Loucy (cell line): ENCODE measurements around the gene RPS19BP1.

ENCODE experiments used
- H2AFZ ChIP-seq: fragments of 200-600 bp; sonication (generic); 2 replicates; pipeline ENCODE4 v1.6.0; 2016; ENCODE audit warnings: antibody characterized with exemption, mild to moderate bottlenecking, low read length, moderate library complexity
- H3F3A ChIP-seq: fragments of 200-600 bp; 2 replicates; pipeline ENCODE4 v1.6.0; 2016; ENCODE audit warnings: antibody characterized with exemption, low read depth, mild to moderate bottlenecking
- H3K27me3 ChIP-seq: fragments of 200-600 bp; sonication (generic); 2 replicates; pipeline ENCODE4 v1.6.1; 2014; ENCODE audit warnings: low read length, mild to moderate bottlenecking; ENCODE audit not compliant: insufficient read depth, poor library complexity, severe bottlenecking
- H3K36me3 ChIP-seq: fragments of 200-600 bp; sonication (generic); 2 replicates; pipeline ENCODE4 v1.6.1; 2016; ENCODE audit warnings: low read length; ENCODE audit not compliant: insufficient read depth
- H3K4me1 ChIP-seq: fragments of 200-600 bp; sonication (generic); 2 replicates; pipeline ENCODE4 v1.5.1; 2014; ENCODE audit warnings: low read length, mild to moderate bottlenecking; ENCODE audit not compliant: insufficient read depth, poor library complexity, severe bottlenecking
- H3K4me2 ChIP-seq: fragments of 200-600 bp; sonication (generic); 2 replicates; pipeline ENCODE4 v1.6.0; 2014; ENCODE audit warnings: antibody characterized with exemption, low read length, low read depth, mild to moderate bottlenecking; ENCODE audit not compliant: poor library complexity, severe bottlenecking
- H3K4me3 ChIP-seq: fragments of 200-600 bp; sonication (generic); 2 replicates; pipeline ENCODE4 v1.5.1; 2014; ENCODE audit warnings: low read length, mild to moderate bottlenecking, mixed read lengths; ENCODE audit not compliant: poor library complexity, severe bottlenecking
- H3K79me2 ChIP-seq: fragments of 200-600 bp; sonication (generic); 2 replicates; pipeline ENCODE4 v1.6.1; 2014; ENCODE audit warnings: low read length; ENCODE audit not compliant: insufficient read depth
- H3K9ac ChIP-seq: fragments of 200-600 bp; sonication (generic); 2 replicates; pipeline ENCODE4 v1.6.0; 2014; ENCODE audit warnings: mild to moderate bottlenecking, low read depth, low read length, moderate library complexity; ENCODE audit not compliant: poor library complexity, severe bottlenecking
- H3K9me2 ChIP-seq: fragments of 200-600 bp; sonication (generic); replicated peaks from 2 replicates; pipeline ENCODE4 v1.6.1; 2016; ENCODE audit warnings: low read depth, low read length, mixed read lengths
- H3K9me3 ChIP-seq: fragments of 200-600 bp; sonication (generic); 2 replicates; pipeline ENCODE4 v1.6.1; 2014; ENCODE audit warnings: mild to moderate bottlenecking, antibody characterized with exemption, low read length, low read depth; ENCODE audit not compliant: insufficient read depth
- H4K20me1 ChIP-seq: fragments of 200-600 bp; sonication (generic); 2 replicates; pipeline ENCODE4 v1.6.0; 2014; ENCODE audit warnings: antibody characterized with exemption, low read length, mild to moderate bottlenecking; ENCODE audit not compliant: insufficient read depth, poor library complexity, severe bottlenecking
- CTCF ChIP-seq: fragments of 200-600 bp; sonication (generic); conservative IDR thresholded peaks from 2 replicates; pipeline ENCODE4 v1.5.1; 2014; ENCODE audit warnings: mild to moderate bottlenecking, antibody characterized with exemption, low read length
- EZH2phosphoT487 ChIP-seq: fragments of 200-600 bp; IDR thresholded peaks from 2 replicates; pipeline ENCODE4 v1.6.1; 2018; ENCODE audit warnings: antibody characterized with exemption, mild to moderate bottlenecking, moderate library complexity, borderline replicate concordance

RPS19BP1 gene

GRCh38 chr22:39497429-39497828, 35.1 kb downstream of the RPS19BP1 start:
- H3K4me3 ChIP-seq = no peak overlapping the region
- H3K27me3 ChIP-seq = no peaks in the 10 kb centered on the region
- H3K79me2 ChIP-seq = peaks cover 1% of the 10 kb centered on the region
- H2AFZ ChIP-seq = no peak overlapping the region
- no peaks in the 10 kb centered on the region for H3K9me2 ChIP-seq
- H4K20me1 ChIP-seq = peaks cover under 1% of the 10 kb centered on the region
- no peaks in the 10 kb centered on the region for H3K36me3 ChIP-seq
- H3K9me3 ChIP-seq = no peaks in the 10 kb centered on the region
- H3K4me1 ChIP-seq = no peaks in the 10 kb centered on the region
- TF ChIP-seq EZH2phosphoT487 (no peak), CTCF (no peak)
- H3F3A ChIP-seq = no peaks in the 10 kb centered on the region; the same call in 1 of the 2 replicates
- H3K4me2 ChIP-seq = no peak overlapping the region
- H3K9ac ChIP-seq = no peak overlapping the region

- no peaks in the 10 kb centered on the region for H3K27me3 ChIP-seq
- no peak overlapping the region for H3K9ac ChIP-seq
- no peaks in the 10 kb centered on the region; the same call in 1 of the 2 replicates for H3F3A ChIP-seq
- no peaks in the 10 kb centered on the region for H3K4me1 ChIP-seq
- H3K9me3 ChIP-seq = no peaks in the 10 kb centered on the region
- H3K4me3 ChIP-seq = no peak overlapping the region
- TF ChIP-seq EZH2phosphoT487 (no peak), CTCF (peak; percentile 88)
- no peaks in the 10 kb centered on the region for H3K9me2 ChIP-seq
- H3K4me2 ChIP-seq = no peak overlapping the region
- H2AFZ ChIP-seq = peak overlapping the region; percentile 82
- no peaks in the 10 kb centered on the region for H3K36me3 ChIP-seq
- no peaks in the 10 kb centered on the region for H4K20me1 ChIP-seq
- no peaks in the 10 kb centered on the region for H3K79me2 ChIP-seq
Observed at GRCh38 chr22:39496131-39496838, 36.3 kb downstream of the RPS19BP1 start.

- Histone ChIP-seq H3K79me2 (no peaks in the 10 kb centered on the region), H3K9ac (no peak overlapping the region), H3K27me3 (no peaks in the 10 kb centered on the region), H3K9me2 (no peaks in the 10 kb centered on the region), H2AFZ (no peak overlapping the region), H3K4me2 (no peak overlapping the region), H3K9me3 (no peaks in the 10 kb centered on the region), H3K4me3 (no peak overlapping the region), H3K36me3 (no peaks in the 10 kb centered on the region), H3K4me1 (no peaks in the 10 kb centered on the region), H4K20me1 (no peaks in the 10 kb centered on the region), H3F3A (no peaks in the 10 kb centered on the region)
- TF ChIP-seq EZH2phosphoT487 (no peak), CTCF (no peak)
Observed at GRCh38 chr22:39494471-39495120, 38.0 kb downstream of the RPS19BP1 start.
